Endothelial cell of umbilical vein (primary cell): ENCODE data around the gene NPPA. TPM values are rescaled to one million over a fixed set of nuclear protein-coding genes. Genes with fewer than 3 reads are reported as not detected.

ENCODE experiments used
- BruUV-seq: library from RNA; stranded (reverse); fragments of 400-500 nt; replicated peaks from 2 replicates; lab custom pipeline; 2021; lab: Mats Ljungman, UMichigan
- CTCF ChIA-PET: fragments of 300-600, 350-600 bp; sonication (Branson Sonifier 250); formaldehyde crosslinking; loops from one replicate; lab custom pipeline; 2021; ENCODE audit warnings: antibody characterized with exemption, inconsistent platforms; lab: Charles Lee
- POLR2A ChIA-PET: fragments of 300-600, 350-600 bp; sonication (Branson Sonifier 250); formaldehyde crosslinking; loops from one replicate; lab custom pipeline; 2021; ENCODE audit warnings: antibody characterized with exemption, inconsistent platforms; lab: Charles Lee
- DNase-seq: peaks from one replicate; pipeline ENCODE4 v3.0.0-alpha.2; 2011; ENCODE audit warnings: low read depth, low spot score
- FAIRE-seq: peaks from 2 replicates; lab custom pipeline; 2011; peaks lifted over from hg19 to GRCh38; lab: Jason Lieb, UNC
- H2AFZ ChIP-seq: 2 replicates; pipeline ENCODE4 v1.6.0; 2012; ENCODE audit warnings: low read depth, low read length, control low read depth, inconsistent platforms
- H3K27ac ChIP-seq: 2 replicates; pipeline ENCODE4 v1.5.1; 2011; ENCODE audit warnings: low read depth, mild to moderate bottlenecking, control low read depth, low read length, moderate library complexity; ENCODE audit not compliant: insufficient read depth
- H3K27me3 ChIP-seq, 2 experiments: 2 replicates each; pipeline versions ENCODE4 v1.6.0 to v1.6.1; 2011; ENCODE audit warnings: low read length in 2 of 2, mixed read lengths in 1 of 2; ENCODE audit not compliant: control insufficient read depth in 2 of 2, insufficient read depth in 2 of 2
- H3K36me3 ChIP-seq, 2 experiments: 2 replicates in 1 of 2; 3 replicates in 1 of 2; pipeline ENCODE4 v1.5.1; 2011; ENCODE audit warnings: low read length in 2 of 2, mild to moderate bottlenecking in 1 of 2, moderate library complexity in 1 of 2; ENCODE audit not compliant: control insufficient read depth in 2 of 2, insufficient read depth in 2 of 2; ENCODE audit errors: extremely low read depth in 1 of 2
- H3K4me1 ChIP-seq: 3 replicates; pipeline ENCODE4 v1.5.1; 2011; ENCODE audit warnings: mild to moderate bottlenecking, low read length; ENCODE audit not compliant: control insufficient read depth, insufficient read depth; ENCODE audit errors: extremely low read depth
- H3K4me2 ChIP-seq: 2 replicates; pipeline ENCODE4 v1.6.1; 2011; ENCODE audit warnings: low read length, control low read depth, mixed read lengths; ENCODE audit not compliant: insufficient read depth
- H3K4me3 ChIP-seq, 3 experiments: fragments of 200-600 bp in 1 of 3; sonication (generic), shearing (Covaris generic) in 1 of 3; replicated peaks in 1 of 3; 2 replicates each; pipeline ENCODE4 v1.5.1; 2011 to 2016; ENCODE audit warnings: control low read depth in 3 of 3, low read length in 3 of 3, mild to moderate bottlenecking in 2 of 3, inconsistent platforms in 1 of 3, low read depth in 1 of 3, moderate library complexity in 1 of 3; ENCODE audit not compliant: insufficient read depth in 1 of 3
- H3K79me2 ChIP-seq: 2 replicates; pipeline ENCODE4 v1.6.0; 2012; ENCODE audit warnings: low read length, inconsistent platforms; ENCODE audit not compliant: control insufficient read depth, insufficient read depth
- H3K9ac ChIP-seq: replicated peaks from 2 replicates; pipeline ENCODE3; 2011; ENCODE audit warnings: low read length, control low read depth; ENCODE audit not compliant: insufficient read depth; ENCODE audit errors: extremely low read depth
- H3K9me1 ChIP-seq: replicated peaks from 3 replicates; pipeline ENCODE4 v1.6.0; 2011; ENCODE audit warnings: mild to moderate bottlenecking, low read length; ENCODE audit not compliant: control insufficient read depth, insufficient read depth; ENCODE audit errors: extremely low read depth
- H3K9me3 ChIP-seq: replicated peaks from 2 replicates; pipeline ENCODE4 v1.5.1; 2012; ENCODE audit warnings: low read length, inconsistent platforms; ENCODE audit not compliant: control insufficient read depth, insufficient read depth
- H4K20me1 ChIP-seq: replicated peaks from 2 replicates; pipeline ENCODE3; 2011; ENCODE audit warnings: mild to moderate bottlenecking, low read length; ENCODE audit not compliant: control insufficient read depth, insufficient read depth; ENCODE audit errors: extremely low read depth
- FOS ChIP-seq: IDR thresholded peaks from 2 replicates; pipeline ENCODE4 v1.6.1; 2011; ENCODE audit warnings: mild to moderate bottlenecking, low read length, moderate library complexity, borderline replicate concordance; ENCODE audit not compliant: insufficient read depth
- JUN ChIP-seq: IDR thresholded peaks from 2 replicates; pipeline ENCODE4 v1.6.1; 2011; ENCODE audit warnings: borderline replicate concordance, low read depth; ENCODE audit not compliant: insufficient read length, insufficient read depth
- MAX ChIP-seq: IDR thresholded peaks from 2 replicates; pipeline ENCODE4 v1.6.1; 2011; ENCODE audit not compliant: insufficient read depth, insufficient read length
- MYC ChIP-seq: IDR thresholded peaks from one replicate; pipeline ENCODE4 v1.6.1; 2011; ENCODE audit warnings: mild to moderate bottlenecking, low read depth, low read length
- POLR2A ChIP-seq: IDR thresholded peaks from 2 replicates; pipeline ENCODE4 v1.6.1; 2012; ENCODE audit warnings: low read depth, mild to moderate bottlenecking, control low read depth, low read length
- POLR2AphosphoS5 ChIP-seq: IDR thresholded peaks from 2 replicates; pipeline ENCODE4 v1.6.1; 2012; ENCODE audit warnings: low read depth, mild to moderate bottlenecking, control low read depth, low read length, moderate library complexity; ENCODE audit not compliant: insufficient read depth
- dilution Hi-C: fragments of 300-500 bp; cut with MboI; formaldehyde crosslinking; loops from one replicate; pipeline ENCODE4 v1.15.0; 2019; ENCODE audit warnings: low sequenced_read_pairs; ENCODE audit not compliant: extremely low pct_ligation_motif_present
- intact Hi-C: fragments of 100-400 bp; cut with micrococcal nuclease; formaldehyde crosslinking; loops from one replicate; pipeline ENCODE4 v1.10.0; 2022
- polyA plus RNA-seq, 4 experiments: library from polyadenylated mRNA; depleted of rRNA in 3 of 4; stranded (reverse) in 3 of 4; unstranded in 1 of 4; fragments of >200 nt; gene quantifications; 2 replicates each; pipeline versions ENCODE4 v1.2.1 to v1.2.3, GENCODE V29; 2011 to 2012; ENCODE audit warnings: missing spikeins in 1 of 4
- total RNA-seq: library from RNA; stranded (reverse); gene quantifications from 2 replicates; pipeline ENCODE4 v1.2.3, GENCODE V29; 2021

NPPA gene
- total and polyA plus RNA-seq, 2 donors (not counting 3 experiments of a cell fraction or from before 2014, with no cell fraction given), result not detected

- Histone ChIP-seq H3K27me3 (no peaks in the 10 kb centered on the region), H3K9me1 (no peaks in the 10 kb centered on the region), H3K9ac (no peak overlapping the region), H3K27ac (no peak overlapping the region), H3K4me3 (no peak overlapping the region), H4K20me1 (no peaks in the 10 kb centered on the region), H3K79me2 (no peaks in the 10 kb centered on the region), H3K4me2 (no peak overlapping the region), H2AFZ (no peak overlapping the region), H3K9me3 (no peaks in the 10 kb centered on the region), H3K4me1 (peaks cover 7% of the 10 kb centered on the region), H3K36me3 (peaks cover 22 to 63% of the 10 kb centered on the region in 2 experiments)
- ChIA-PET CTCF (interaction anchor here (0.5 to 5.2 kb wide), 23 partner anchors 9 to 287 kb away, joined by 3 to 42 read pairs (median 4); partner anchors contain the start of gene NPPA), POLR2A (interaction anchor here (0.6 to 1.3 kb wide), 2 partner anchors 70 to 72 kb away, joined by 3 to 11 read pairs; no protein-coding TSS in a partner anchor)
- intact Hi-C loops (loop anchor here (1.0 to 2.0 kb wide), 3 partner anchors 56 to 129 kb away; no protein-coding TSS in a partner anchor), dilution Hi-C loops (no loop called here)
- no peak for FAIRE-seq
- TF ChIP-seq MYC (no peak), FOS (no peak), JUN (no peak), MAX (no peak), POLR2A (no peak), POLR2AphosphoS5 (no peak)
- no TSS peak for BruUV-seq
- no peak for DNase-seq
Measured at GRCh38 chr1:11837767-11838348, 9.7 kb downstream of the NPPA start.
